ENCODE measurements around the gene CCSER1.
"Not testable (repeated sequence)": the region's sequence is repeated elsewhere in the genome, so short reads cannot be mapped to it uniquely, and the experiment has no call there.

The CCSER1 gene

GRCh38 chr4:91094220-91094619, 967.0 kb downstream of the CCSER1 start:
- DNase-seq = not testable (repeated sequence)

- DNase-seq = no peak
Measured at GRCh38 chr4:91099666-91100065, 972.5 kb downstream of the CCSER1 start.

- DNase-seq = no peak
Measured at GRCh38 chr4:91108751-91109150, 981.6 kb downstream of the CCSER1 start.

GRCh38 chr4:91111556-91111955, 984.4 kb downstream of the CCSER1 start:
- no peak for DNase-seq

GRCh38 chr4:91113130-91113706, 986.0 kb downstream of the CCSER1 start:
- no peak for DNase-seq

GRCh38 chr4:91114386-91114785, 987.2 kb downstream of the CCSER1 start:
- DNase-seq = no peak

- no peak for DNase-seq
Measured at GRCh38 chr4:91116861-91117260, 989.7 kb downstream of the CCSER1 start.

GRCh38 chr4:91118597-91118996, 991.4 kb downstream of the CCSER1 start:
- no peak for DNase-seq

GRCh38 chr4:91123742-91124141, 996.5 kb downstream of the CCSER1 start:
- DNase-seq = no peak

GRCh38 chr4:91127192-91127591, 1000.0 kb downstream of the CCSER1 start:
- no peak for DNase-seq

GRCh38 chr4:91127831-91128230, 1000.6 kb downstream of the CCSER1 start:
- no peak for DNase-seq

GRCh38 chr4:91128519-91128918, 1001.3 kb downstream of the CCSER1 start:
- DNase-seq = no peak

- DNase-seq = no peak
Measured at GRCh38 chr4:91147067-91147466, 1019.9 kb downstream of the CCSER1 start.

GRCh38 chr4:91154041-91154440, 1026.8 kb downstream of the CCSER1 start:
- not testable (repeated sequence) for DNase-seq

- DNase-seq = not testable (repeated sequence)
Measured at GRCh38 chr4:91167864-91168653, 1040.9 kb downstream of the CCSER1 start.

GRCh38 chr4:91170768-91171167, 1043.6 kb downstream of the CCSER1 start:
- no peak for DNase-seq

- DNase-seq = no peak
Measured at GRCh38 chr4:91171217-91171616, 1044.0 kb downstream of the CCSER1 start.

GRCh38 chr4:91185061-91185460, 1057.9 kb downstream of the CCSER1 start:
- not testable (repeated sequence) for DNase-seq

- DNase-seq = no peak
Measured at GRCh38 chr4:91198951-91199350, 1071.8 kb downstream of the CCSER1 start.

- no peak for DNase-seq
Measured at GRCh38 chr4:91207535-91207934, 1080.3 kb downstream of the CCSER1 start.

GRCh38 chr4:91212211-91212610, 1085.0 kb downstream of the CCSER1 start:
- DNase-seq = no peak

GRCh38 chr4:91217831-91218403, 1090.7 kb downstream of the CCSER1 start:
- not testable (repeated sequence) for DNase-seq

- DNase-seq = no peak
Measured at GRCh38 chr4:91220315-91220714, 1093.1 kb downstream of the CCSER1 start.

- no peak for DNase-seq
Measured at GRCh38 chr4:91222014-91222413, 1094.8 kb downstream of the CCSER1 start.

Measured in CD4-positive, alpha-beta T cell treated with Interleukin-12 subunit alpha and Interleukin-12 subunit beta, for 1 hour (primary cell).